ENCODE results near the gene MAPK8.
"Not testable (repeated sequence)": the region's sequence is repeated elsewhere in the genome, so short reads cannot be mapped to it uniquely, and the experiment has no call there.

The MAPK8 gene

GRCh38 chr10:48336978-48337599 lies 30.6 kb downstream of the MAPK8 start:
- no peak overlapping the region for H2BK5ac ChIP-seq (ENCODE audit: low read length)

GRCh38 chr10:48340734-48341133 lies 34.3 kb downstream of the MAPK8 start:
- H3K4me2 ChIP-seq (ENCODE audit: low read length) = no peak overlapping the region
- no peak overlapping the region for H3K9ac ChIP-seq (ENCODE audit: low read length)
- H2AK5ac ChIP-seq (ENCODE audit: low read length) = no peak overlapping the region
- peaks cover 7% of the 10 kb centered on the region for H3K79me1 ChIP-seq (ENCODE audit: low read length)
- H3K4ac ChIP-seq (ENCODE audit: low read depth, low read length) = no peak overlapping the region
- H4K5ac ChIP-seq (ENCODE audit: low read length) = no peak overlapping the region
- no peak overlapping the region for H3K56ac ChIP-seq (ENCODE audit: low read length)
- peaks cover 5% of the 10 kb centered on the region for H3K79me2 ChIP-seq (ENCODE audit: control insufficient read depth, insufficient read depth, low read length)
- no peak overlapping the region for H4K8ac ChIP-seq (ENCODE audit: low read depth, low read length)
- DNase-seq = no peak
- H3K27ac ChIP-seq (ENCODE audit: low read depth, low read length) = no peak overlapping the region
- H3K23ac ChIP-seq (ENCODE audit: low read length) = no peak overlapping the region
- no peak overlapping the region for H2BK15ac ChIP-seq (replicated peaks; ENCODE audit: low read depth)
- no peak overlapping the region for H3K18ac ChIP-seq (ENCODE audit: low read length)
- H2BK5ac ChIP-seq (ENCODE audit: low read length) = no peak overlapping the region
- H3K4me1 ChIP-seq (ENCODE audit: control insufficient read depth, low read depth, low read length) = peaks cover 2% of the 10 kb centered on the region
- H3K4me3 ChIP-seq (ENCODE audit: low read length) = no peak overlapping the region
- no peaks in the 10 kb centered on the region for H3K36me3 ChIP-seq (ENCODE audit: control insufficient read depth, insufficient read depth, low read length)
- H2BK120ac ChIP-seq (ENCODE audit: low read depth, low read length) = no peak overlapping the region
- no peaks in the 10 kb centered on the region for H3K27me3 ChIP-seq (ENCODE audit: insufficient read depth, low read length, poor library complexity)

More at GRCh38 chr10:48336978-48337599, 30.6 kb downstream of the MAPK8 start:
- H3K4ac ChIP-seq (ENCODE audit: low read depth, low read length) = no peak overlapping the region
- H3K56ac ChIP-seq (ENCODE audit: low read length) = no peak overlapping the region
- no peak overlapping the region for H3K23ac ChIP-seq (ENCODE audit: low read length)
- no peak overlapping the region for H3K9ac ChIP-seq (ENCODE audit: low read length)
- H4K5ac ChIP-seq (ENCODE audit: low read length) = no peak overlapping the region
- no CpG with 5 or more reads among the region's 7 CpGs for WGBS (ENCODE audit: extremely low coverage, insufficient coverage, low lambda C conversion rate)
- no peak overlapping the region for H2AK5ac ChIP-seq (ENCODE audit: low read length)
- H3K4me3 ChIP-seq (ENCODE audit: low read length) = no peak overlapping the region
- no peaks in the 10 kb centered on the region for H3K27me3 ChIP-seq (ENCODE audit: insufficient read depth, low read length, poor library complexity)
- H3K4me1 ChIP-seq (ENCODE audit: control insufficient read depth, low read depth, low read length) = peaks cover 2% of the 10 kb centered on the region
- H2BK15ac ChIP-seq (replicated peaks; ENCODE audit: low read depth) = no peak overlapping the region
- no peak overlapping the region for H3K4me2 ChIP-seq (ENCODE audit: low read length)
- H2BK120ac ChIP-seq (ENCODE audit: low read depth, low read length) = no peak overlapping the region
- H3K36me3 ChIP-seq (ENCODE audit: control insufficient read depth, insufficient read depth, low read length) = no peaks in the 10 kb centered on the region
- peaks cover 10% of the 10 kb centered on the region for H3K79me1 ChIP-seq (ENCODE audit: low read length)
- H3K18ac ChIP-seq (ENCODE audit: low read length) = no peak overlapping the region
- H3K79me2 ChIP-seq (ENCODE audit: control insufficient read depth, insufficient read depth, low read length) = peaks cover 4% of the 10 kb centered on the region
- H3K27ac ChIP-seq (ENCODE audit: low read depth, low read length) = no peak overlapping the region
- H4K8ac ChIP-seq (ENCODE audit: low read depth, low read length) = no peak overlapping the region
- DNase-seq = no peak

GRCh38 chr10:48343106-48343505 lies 36.6 kb downstream of the MAPK8 start:
- no peaks in the 10 kb centered on the region for H3K36me3 ChIP-seq (ENCODE audit: control insufficient read depth, insufficient read depth, low read length)
- H3K9ac ChIP-seq (ENCODE audit: low read length) = no peak overlapping the region
- no peaks in the 10 kb centered on the region for H3K27me3 ChIP-seq (ENCODE audit: insufficient read depth, low read length, poor library complexity)
- peaks cover 9% of the 10 kb centered on the region for H3K79me1 ChIP-seq (ENCODE audit: low read length)
- H3K23ac ChIP-seq (ENCODE audit: low read length) = no peak overlapping the region
- no peak overlapping the region for H3K4ac ChIP-seq (ENCODE audit: low read depth, low read length)
- peaks cover 7% of the 10 kb centered on the region for H3K79me2 ChIP-seq (ENCODE audit: control insufficient read depth, insufficient read depth, low read length)
- peaks cover 2% of the 10 kb centered on the region for H3K4me1 ChIP-seq (ENCODE audit: control insufficient read depth, low read depth, low read length)
- no peak overlapping the region for H3K27ac ChIP-seq (ENCODE audit: low read depth, low read length)
- no peak overlapping the region for H2BK15ac ChIP-seq (replicated peaks; ENCODE audit: low read depth)
- no peak overlapping the region for H4K8ac ChIP-seq (ENCODE audit: low read depth, low read length)
- H2AK5ac ChIP-seq (ENCODE audit: low read length) = no peak overlapping the region
- no peak overlapping the region for H3K4me2 ChIP-seq (ENCODE audit: low read length)
- DNase-seq = peak; percentile 69
- no peak overlapping the region for H3K56ac ChIP-seq (ENCODE audit: low read length)
- H2BK5ac ChIP-seq (ENCODE audit: low read length) = no peak overlapping the region
- no peak overlapping the region for H2BK120ac ChIP-seq (ENCODE audit: low read depth, low read length)
- no peak overlapping the region for H4K5ac ChIP-seq (ENCODE audit: low read length)
- H3K18ac ChIP-seq (ENCODE audit: low read length) = no peak overlapping the region
- no CpG with 5 or more reads among the region's 2 CpGs for WGBS (ENCODE audit: extremely low coverage, insufficient coverage, low lambda C conversion rate)
- no peak overlapping the region for H3K4me3 ChIP-seq (ENCODE audit: low read length)

- no peak overlapping the region for H3K27ac ChIP-seq (ENCODE audit: low read depth, low read length)
- no peak overlapping the region for H3K56ac ChIP-seq (ENCODE audit: low read length)
- no peaks in the 10 kb centered on the region for H3K27me3 ChIP-seq (ENCODE audit: insufficient read depth, low read length, poor library complexity)
- peak overlapping the region; percentile 36 for H3K4ac ChIP-seq (ENCODE audit: low read depth, low read length)
- no peak overlapping the region for H3K23ac ChIP-seq (ENCODE audit: low read length)
- peaks cover 7% of the 10 kb centered on the region for H3K79me2 ChIP-seq (ENCODE audit: control insufficient read depth, insufficient read depth, low read length)
- no peak overlapping the region for H3K4me2 ChIP-seq (ENCODE audit: low read length)
- H2BK5ac ChIP-seq (ENCODE audit: low read length) = no peak overlapping the region
- no peak for DNase-seq
- no peak overlapping the region for H3K9ac ChIP-seq (ENCODE audit: low read length)
- H4K8ac ChIP-seq (ENCODE audit: low read depth, low read length) = no peak overlapping the region
- no peak overlapping the region for H3K4me3 ChIP-seq (ENCODE audit: low read length)
- no peak overlapping the region for H3K18ac ChIP-seq (ENCODE audit: low read length)
- H4K5ac ChIP-seq (ENCODE audit: low read length) = no peak overlapping the region
- H2AK5ac ChIP-seq (ENCODE audit: low read length) = no peak overlapping the region
- no CpG with 5 or more reads among the region's 3 CpGs for WGBS (ENCODE audit: extremely low coverage, insufficient coverage, low lambda C conversion rate)
- no peak overlapping the region for H2BK120ac ChIP-seq (ENCODE audit: low read depth, low read length)
- H3K79me1 ChIP-seq (ENCODE audit: low read length) = peaks cover 9% of the 10 kb centered on the region
- H3K36me3 ChIP-seq (ENCODE audit: control insufficient read depth, insufficient read depth, low read length) = no peaks in the 10 kb centered on the region
- H3K4me1 ChIP-seq (ENCODE audit: control insufficient read depth, low read depth, low read length) = peaks cover 2% of the 10 kb centered on the region
- no peak overlapping the region for H2BK15ac ChIP-seq (replicated peaks; ENCODE audit: low read depth)
Measured at GRCh38 chr10:48343921-48344598, 37.6 kb downstream of the MAPK8 start.

GRCh38 chr10:48346248-48346647 lies 39.8 kb downstream of the MAPK8 start:
- H3K23ac ChIP-seq (ENCODE audit: low read length) = not testable (repeated sequence)

GRCh38 chr10:48347539-48347938 lies 41.1 kb downstream of the MAPK8 start:
- H3K79me2 ChIP-seq (ENCODE audit: control insufficient read depth, insufficient read depth, low read length); H4K5ac ChIP-seq (ENCODE audit: low read length); H3K27ac ChIP-seq (ENCODE audit: low read depth, low read length); H3K27me3 ChIP-seq (ENCODE audit: insufficient read depth, low read length, poor library complexity); H3K18ac ChIP-seq (ENCODE audit: low read length); H2AK5ac ChIP-seq (ENCODE audit: low read length); H3K9ac ChIP-seq (ENCODE audit: low read length); H2BK5ac ChIP-seq (ENCODE audit: low read length); H2BK15ac ChIP-seq (replicated peaks; ENCODE audit: low read depth); H3K79me1 ChIP-seq (ENCODE audit: low read length); H3K4ac ChIP-seq (ENCODE audit: low read depth, low read length); H3K56ac ChIP-seq (ENCODE audit: low read length); DNase-seq; H3K4me1 ChIP-seq (ENCODE audit: control insufficient read depth, low read depth, low read length); H3K4me3 ChIP-seq (ENCODE audit: low read length); H4K8ac ChIP-seq (ENCODE audit: low read depth, low read length); H3K4me2 ChIP-seq (ENCODE audit: low read length); H2BK120ac ChIP-seq (ENCODE audit: low read depth, low read length); H3K23ac ChIP-seq (ENCODE audit: low read length); H3K36me3 ChIP-seq (ENCODE audit: control insufficient read depth, insufficient read depth, low read length): not testable (repeated sequence)
- no CpG with 5 or more reads among the region's 2 CpGs for WGBS (ENCODE audit: extremely low coverage, insufficient coverage, low lambda C conversion rate)

More at GRCh38 chr10:48346248-48346647, 39.8 kb downstream of the MAPK8 start:
- H3K4ac ChIP-seq (ENCODE audit: low read depth, low read length); H3K36me3 ChIP-seq (ENCODE audit: control insufficient read depth, insufficient read depth, low read length); H2BK5ac ChIP-seq (ENCODE audit: low read length); H3K56ac ChIP-seq (ENCODE audit: low read length); H3K79me1 ChIP-seq (ENCODE audit: low read length); H3K4me3 ChIP-seq (ENCODE audit: low read length); H3K27ac ChIP-seq (ENCODE audit: low read depth, low read length); H3K4me1 ChIP-seq (ENCODE audit: control insufficient read depth, low read depth, low read length); H2BK15ac ChIP-seq (replicated peaks; ENCODE audit: low read depth); H3K4me2 ChIP-seq (ENCODE audit: low read length); H2BK120ac ChIP-seq (ENCODE audit: low read depth, low read length); H3K27me3 ChIP-seq (ENCODE audit: insufficient read depth, low read length, poor library complexity); H4K5ac ChIP-seq (ENCODE audit: low read length); H2AK5ac ChIP-seq (ENCODE audit: low read length); H3K79me2 ChIP-seq (ENCODE audit: control insufficient read depth, insufficient read depth, low read length); H4K8ac ChIP-seq (ENCODE audit: low read depth, low read length); H3K9ac ChIP-seq (ENCODE audit: low read length); H3K18ac ChIP-seq (ENCODE audit: low read length): not testable (repeated sequence)
- no CpG with 5 or more reads among the region's 9 CpGs for WGBS (ENCODE audit: extremely low coverage, insufficient coverage, low lambda C conversion rate)
- peak; percentile 43 for DNase-seq
